GM19193 (cell line): ENCODE data around the gene ABCB8.

ENCODE experiments used
- POLR2A ChIP-seq: IDR thresholded peaks from 4 replicates; pipeline ENCODE4 v1.6.1; 2011; ENCODE audit not compliant: insufficient read depth, insufficient read length; ENCODE audit errors: extremely low read depth

Gene ABCB8

DNA sequence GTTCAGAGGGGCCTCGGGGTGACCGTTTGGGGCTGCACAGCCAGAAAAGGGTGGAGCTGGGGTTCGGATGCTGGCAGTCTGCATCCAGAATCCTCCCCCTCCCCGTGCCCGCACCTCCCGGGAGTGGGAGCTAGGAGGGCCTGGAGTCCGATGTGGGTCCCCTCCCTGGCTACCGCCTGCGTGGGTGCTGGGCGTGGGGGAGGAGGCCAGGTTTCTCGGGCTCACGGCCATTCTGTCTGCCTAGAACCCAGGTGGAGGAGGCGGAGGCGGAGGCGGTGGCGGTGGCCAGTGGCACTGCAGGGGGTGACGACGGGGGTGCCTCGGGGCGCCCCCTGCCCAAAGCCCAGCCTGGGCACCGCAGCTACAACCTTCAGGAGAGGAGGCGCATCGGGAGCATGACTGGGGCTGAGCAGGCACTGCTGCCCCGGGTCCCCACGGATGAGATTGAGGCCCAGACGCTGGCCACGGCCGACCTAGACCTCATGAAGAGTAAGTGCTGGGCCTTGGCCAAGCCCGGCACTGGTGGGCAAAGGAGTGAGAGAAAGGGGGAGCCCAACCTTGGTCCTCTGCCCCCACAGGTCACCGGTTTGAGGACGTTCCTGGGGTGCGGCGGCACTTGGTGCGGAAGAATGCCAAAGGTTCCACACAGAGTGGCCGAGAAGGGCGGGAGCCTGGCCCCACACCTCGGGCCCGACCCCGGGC lies 38.2 kb downstream of the ABCB8 start:
- no peak for TF ChIP-seq POLR2A

DNA sequence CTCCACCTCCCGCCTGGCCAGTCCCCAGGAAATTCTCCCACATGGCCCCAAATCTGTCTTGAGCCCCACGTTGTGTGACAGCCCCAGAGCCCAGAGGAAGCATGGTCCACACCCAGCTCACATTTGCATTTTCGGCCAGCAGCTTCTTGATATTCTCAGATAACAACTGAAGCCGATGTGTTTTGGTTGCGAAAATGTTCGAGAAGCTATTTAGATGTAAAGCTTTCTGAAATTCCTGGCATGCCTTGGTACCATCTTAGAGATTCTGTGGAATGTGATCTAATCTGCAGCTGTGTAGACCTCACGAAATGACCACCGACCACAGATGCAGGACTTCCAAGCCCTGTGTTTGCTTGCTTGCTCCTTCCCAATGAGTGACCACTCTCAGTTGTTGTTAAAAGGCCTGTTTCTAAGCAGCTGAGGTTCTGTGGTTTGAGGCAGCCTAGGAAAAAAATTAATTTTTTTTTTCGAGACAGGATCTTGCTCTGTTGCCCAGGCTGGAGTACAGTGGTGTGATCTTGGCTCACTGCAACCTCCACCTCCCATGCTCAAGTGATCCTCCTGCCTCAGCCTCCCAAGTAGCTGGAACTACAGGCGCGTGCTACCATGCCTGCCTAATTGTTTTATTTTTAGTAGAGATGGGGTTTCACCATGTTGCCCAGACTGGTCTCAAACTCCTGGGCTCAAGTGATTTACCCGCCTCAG lies 40.0 kb downstream of the ABCB8 start:
- no peak for TF ChIP-seq POLR2A

DNA sequence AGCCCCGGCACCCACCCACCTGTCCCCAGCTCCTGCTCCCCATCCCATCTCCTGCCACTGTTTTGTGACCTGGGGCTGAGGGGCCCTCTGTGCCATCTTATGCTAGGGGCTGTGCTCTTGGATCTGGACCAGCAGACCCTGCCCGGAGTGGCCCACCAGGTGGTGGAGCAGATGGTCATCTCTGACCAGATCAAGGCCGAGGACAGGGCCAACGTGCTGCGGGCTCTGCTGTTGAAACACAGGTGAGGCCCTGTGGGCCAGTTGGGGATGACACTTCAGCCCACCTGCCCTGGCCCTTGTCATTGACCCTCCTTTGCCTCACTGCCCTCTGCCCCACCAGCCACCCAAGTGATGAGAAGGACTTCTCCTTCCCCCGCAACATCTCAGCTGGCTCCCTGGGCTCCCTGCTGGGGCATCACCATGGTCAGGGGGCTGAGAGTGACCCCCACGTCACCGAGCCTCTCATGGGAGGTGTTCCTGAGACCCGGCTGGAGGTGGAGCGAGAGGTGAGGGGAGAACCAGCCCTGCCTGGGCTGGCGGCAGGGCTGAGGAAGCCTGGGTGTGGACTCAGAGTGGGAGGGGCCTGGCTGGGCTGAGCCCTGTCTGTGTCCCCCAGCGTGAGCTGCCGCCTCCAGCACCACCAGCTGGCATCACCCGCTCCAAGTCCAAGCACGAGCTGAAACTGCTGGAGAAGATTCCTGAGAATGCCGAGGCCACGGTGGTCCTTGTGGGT lies 41.8 kb downstream of the ABCB8 start:
- no peak for TF ChIP-seq POLR2A

DNA sequence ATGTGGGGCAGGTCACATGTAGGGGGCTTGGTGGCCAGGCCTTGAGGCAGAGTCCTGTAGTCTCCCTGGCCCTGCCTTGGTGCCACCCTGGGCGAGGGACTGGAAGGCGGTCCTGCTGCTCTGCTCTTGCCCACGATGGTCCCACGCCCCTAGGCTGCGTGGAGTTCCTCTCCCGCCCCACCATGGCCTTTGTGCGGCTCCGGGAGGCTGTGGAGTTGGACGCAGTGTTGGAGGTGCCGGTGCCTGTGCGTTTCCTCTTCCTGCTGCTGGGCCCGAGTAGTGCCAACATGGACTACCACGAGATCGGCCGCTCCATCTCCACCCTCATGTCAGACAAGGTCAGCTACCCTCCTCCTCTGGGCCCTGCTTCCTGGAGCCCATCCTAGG lies 42.3 kb downstream of the ABCB8 start:
- TF ChIP-seq POLR2A, result no peak

DNA sequence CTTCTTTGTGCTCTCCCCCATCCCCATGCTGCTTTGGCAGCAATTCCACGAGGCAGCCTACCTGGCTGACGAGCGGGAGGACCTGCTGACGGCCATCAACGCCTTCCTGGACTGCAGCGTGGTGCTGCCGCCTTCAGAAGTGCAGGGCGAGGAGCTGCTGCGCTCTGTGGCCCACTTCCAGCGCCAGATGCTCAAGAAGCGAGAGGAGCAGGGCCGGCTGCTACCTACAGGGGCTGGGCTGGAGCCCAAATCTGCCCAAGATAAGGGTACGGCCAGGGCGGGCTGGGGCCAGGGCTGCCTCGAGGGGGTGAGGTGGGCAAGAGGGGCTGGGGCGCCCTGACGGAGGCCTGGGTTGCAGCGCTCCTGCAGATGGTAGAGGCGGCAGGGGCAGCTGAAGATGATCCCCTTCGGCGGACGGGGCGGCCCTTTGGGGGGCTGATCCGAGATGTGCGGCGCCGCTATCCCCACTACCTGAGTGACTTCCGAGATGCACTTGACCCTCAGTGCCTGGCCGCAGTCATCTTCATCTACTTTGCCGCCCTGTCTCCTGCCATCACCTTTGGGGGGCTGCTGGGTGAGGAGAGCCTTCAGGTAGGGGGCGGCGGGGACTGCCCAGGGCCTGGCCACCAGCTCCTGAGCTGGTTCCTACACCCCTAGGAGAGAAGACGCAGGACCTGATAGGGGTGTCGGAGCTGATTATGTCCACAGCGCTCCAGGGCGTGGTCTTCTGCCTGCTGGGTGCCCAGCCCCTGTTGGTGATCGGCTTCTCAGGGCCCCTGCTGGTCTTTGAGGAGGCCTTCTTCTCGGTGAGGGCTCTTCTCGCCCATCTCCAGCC lies 43.0 kb downstream of the ABCB8 start:
- TF ChIP-seq POLR2A, result no peak

DNA sequence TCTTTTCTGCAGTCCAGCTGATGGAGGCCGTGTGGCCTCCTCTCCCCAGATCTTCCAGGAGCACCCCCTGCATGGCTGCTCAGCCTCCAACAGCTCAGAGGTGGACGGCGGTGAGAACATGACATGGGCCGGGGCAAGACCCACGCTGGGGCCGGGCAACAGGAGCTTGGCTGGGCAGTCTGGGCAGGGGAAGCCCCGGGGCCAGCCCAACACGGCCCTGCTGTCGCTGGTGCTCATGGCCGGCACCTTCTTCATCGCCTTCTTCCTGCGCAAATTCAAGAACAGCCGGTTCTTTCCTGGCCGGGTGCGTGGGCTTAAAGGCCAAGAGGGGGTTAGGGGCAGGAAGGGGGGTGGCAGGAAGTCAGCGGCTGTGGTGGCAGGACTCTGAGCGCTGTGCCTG lies 45.7 kb downstream of the ABCB8 start:
- TF ChIP-seq POLR2A, result no peak

DNA sequence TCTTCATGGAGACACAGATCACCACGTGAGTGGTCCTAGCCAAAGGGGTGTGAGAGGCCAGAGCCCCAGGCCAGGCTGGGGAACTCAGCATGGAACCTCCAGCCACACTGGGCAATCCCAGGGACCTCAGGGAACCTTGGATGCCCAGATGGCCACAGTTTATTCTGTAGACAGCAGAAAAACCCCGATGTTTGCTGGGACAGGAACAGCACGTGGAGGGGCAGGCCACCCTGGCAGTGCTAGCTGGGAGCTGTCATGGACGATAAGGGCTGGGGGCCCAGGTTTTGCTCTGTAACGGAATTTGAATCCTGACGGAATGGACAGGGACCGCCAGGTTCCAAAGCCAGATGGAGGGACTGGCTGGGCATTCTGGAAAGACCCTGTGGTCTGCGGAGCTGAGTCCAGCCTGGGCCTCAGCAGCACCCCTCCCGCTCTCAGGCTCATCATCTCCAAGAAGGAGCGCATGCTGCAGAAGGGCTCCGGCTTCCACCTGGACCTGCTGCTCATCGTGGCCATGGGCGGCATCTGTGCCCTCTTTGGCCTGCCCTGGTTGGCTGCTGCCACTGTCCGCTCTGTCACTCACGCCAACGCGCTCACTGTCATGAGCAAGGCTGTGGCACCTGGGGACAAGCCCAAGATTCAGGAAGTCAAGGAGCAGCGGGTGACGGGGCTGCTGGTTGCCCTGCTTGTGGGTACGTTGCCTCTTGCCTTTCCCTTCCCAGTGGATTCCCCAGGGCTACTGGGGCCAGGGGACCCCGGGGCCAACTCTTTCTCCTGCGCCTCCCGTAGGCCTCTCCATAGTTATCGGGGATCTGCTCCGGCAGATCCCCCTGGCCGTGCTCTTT lies 46.8 kb downstream of the ABCB8 start:
- no peak for TF ChIP-seq POLR2A

DNA sequence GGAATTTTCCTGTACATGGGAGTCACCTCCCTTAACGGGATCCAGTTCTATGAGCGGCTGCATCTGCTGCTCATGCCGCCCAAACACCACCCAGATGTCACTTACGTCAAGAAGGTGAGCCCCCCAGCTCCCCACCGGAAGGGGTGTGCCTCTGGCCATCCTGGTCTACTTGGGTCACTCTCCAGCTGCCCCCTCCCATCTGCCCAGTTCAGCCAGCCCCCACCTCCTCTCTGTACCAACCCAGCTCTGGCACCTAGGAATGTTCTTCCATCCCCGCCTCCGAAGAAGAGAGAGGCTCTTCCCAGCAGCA lies 47.4 kb downstream of the ABCB8 start:
- no peak for TF ChIP-seq POLR2A

DNA sequence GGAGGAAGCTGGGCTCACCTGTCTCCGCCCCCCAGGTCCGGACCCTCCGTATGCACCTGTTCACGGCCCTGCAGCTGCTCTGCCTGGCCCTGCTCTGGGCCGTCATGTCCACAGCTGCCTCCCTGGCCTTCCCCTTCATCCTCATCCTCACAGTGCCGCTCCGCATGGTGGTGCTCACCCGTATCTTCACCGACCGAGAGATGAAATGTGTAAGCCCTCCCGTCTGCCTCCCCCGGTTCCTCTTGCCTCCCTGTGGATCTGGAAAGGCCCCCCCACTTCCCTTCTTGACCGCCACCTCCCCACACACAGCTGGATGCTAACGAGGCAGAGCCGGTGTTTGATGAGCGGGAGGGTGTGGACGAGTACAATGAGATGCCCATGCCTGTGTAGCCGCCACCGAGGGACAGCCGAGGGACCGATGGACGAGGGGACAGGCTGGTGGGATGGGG lies 47.8 kb downstream of the ABCB8 start:
- no peak for TF ChIP-seq POLR2A

DNA sequence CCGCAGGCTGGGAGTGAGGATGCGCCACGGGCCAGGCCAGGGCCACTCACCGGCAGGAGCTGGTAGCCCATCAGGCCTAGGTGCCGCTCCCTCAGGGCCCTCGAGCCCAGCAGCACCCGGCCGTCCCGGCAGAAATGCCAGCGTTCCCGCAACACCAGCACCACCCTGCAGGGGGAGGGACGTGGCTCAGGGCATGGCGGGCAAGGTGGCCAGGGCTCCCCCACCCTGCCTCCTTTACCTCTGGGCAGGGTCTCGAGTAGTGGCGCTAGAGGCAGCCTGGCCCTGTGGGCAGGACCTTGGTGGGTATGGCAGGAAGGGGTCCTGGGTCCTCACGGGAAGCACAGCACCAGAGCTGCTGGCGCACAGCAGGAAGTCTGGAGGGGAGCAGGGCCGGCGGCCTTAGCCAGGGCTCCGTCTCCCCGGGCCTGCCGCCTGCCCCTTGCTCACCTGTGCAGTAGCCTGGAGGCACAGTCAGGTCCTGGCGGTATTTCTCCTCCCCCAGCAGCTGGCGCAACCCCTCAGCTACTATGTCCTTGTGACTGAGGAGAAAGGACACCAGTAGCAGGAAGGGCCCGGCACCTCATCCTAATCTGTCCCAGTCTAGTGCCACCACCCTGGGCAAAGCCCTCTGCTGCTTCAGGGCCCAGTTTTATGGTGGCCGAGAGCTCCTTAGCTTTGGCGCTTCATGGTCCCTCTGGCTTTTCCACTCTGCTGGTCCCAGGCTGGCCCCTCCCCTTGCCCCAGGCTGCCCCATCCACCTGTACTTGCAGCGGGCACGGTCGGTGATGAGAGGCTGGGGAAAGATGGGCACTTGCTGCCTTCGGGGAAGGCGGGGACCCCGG lies 48.8 kb downstream of the ABCB8 start:
- no peak for TF ChIP-seq POLR2A

DNA sequence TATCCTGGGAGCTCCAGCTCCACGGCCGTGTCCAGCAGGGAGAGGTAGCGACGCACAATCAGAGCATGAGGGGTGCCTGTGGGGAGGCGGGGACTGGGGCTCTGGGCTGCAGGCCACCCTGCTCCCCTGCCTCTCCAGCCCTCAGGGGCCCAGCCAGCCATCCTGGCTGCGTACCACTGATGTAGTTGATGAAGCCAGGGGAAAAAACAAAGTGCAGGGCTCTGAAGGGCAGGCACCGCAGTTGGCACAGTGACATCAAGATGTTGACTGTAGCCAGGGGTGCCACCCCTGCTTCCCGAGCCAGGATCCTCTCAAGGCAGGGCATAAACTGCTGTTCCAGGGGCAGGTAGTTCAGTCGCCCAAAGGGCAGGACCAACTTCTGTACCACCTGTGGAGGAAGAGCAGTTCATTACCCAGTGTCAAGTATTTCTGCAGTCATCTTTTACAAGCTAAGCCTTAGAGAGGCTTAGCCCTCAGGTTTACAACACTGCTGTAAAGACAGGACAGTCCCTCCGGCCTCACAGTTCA lies 49.5 kb downstream of the ABCB8 start:
- TF ChIP-seq POLR2A, result no peak

DNA sequence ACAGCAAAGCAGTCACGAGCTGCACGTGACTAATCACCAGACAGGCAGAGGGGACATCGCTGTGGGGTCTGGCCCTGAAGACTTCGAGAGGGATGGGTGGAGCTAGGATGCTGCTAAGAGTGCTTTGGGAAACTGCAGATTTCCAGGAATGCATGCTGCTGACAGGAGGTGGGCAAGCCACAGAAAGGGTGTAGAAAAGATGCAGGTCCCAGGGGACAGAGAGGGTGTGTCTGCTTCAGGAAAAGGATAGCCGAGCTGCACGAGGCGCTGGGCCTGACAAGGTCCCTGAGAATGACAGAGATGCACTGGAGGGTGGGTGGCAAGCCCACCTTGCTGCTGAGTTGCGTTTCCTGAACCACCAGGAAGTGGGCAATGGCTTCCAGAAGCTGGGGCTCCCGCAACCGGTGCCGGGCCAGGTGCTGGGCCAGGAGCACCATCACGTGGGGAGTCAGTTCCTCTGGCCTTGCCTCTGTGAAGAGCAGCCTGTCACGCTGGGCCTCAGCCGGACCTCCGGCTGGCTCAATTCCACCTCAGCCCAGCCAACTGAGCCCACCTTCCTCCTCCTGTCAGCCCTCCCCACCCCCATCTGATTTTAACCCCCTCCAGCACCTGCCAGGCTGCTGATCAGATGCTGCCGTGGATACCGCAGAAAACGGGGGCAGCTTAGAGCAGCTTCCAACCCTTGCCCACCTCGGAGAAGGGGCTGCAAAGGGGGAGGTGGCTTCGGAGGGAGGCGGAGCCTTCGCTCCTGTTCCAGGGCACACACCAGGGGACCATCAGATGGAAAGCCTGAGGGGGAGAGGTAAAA lies 50.2 kb downstream of the ABCB8 start:
- TF ChIP-seq POLR2A, result peak; percentile 33
